GM12878 (cell line): Measurements from ENCODE around the gene XPO5. TPM values are rescaled to one million over a fixed set of nuclear protein-coding genes. Genes with fewer than 3 reads are reported as not detected.

ENCODE experiments used
- EED ChIP-seq: sonication (generic); IDR thresholded peaks from 2 replicates; pipeline ENCODE4 v1.6.1; 2016; ENCODE audit warnings: antibody characterized with exemption, low read depth
- EZH2 ChIP-seq: IDR thresholded peaks from 2 replicates; pipeline ENCODE4 v1.6.1; 2012; ENCODE audit warnings: low read depth, mild to moderate bottlenecking, control low read depth, inconsistent platforms, low read length, borderline replicate concordance; ENCODE audit not compliant: control insufficient read depth
- GATAD2B ChIP-seq: fragments of 450-650 bp; conservative IDR thresholded peaks from 2 replicates; pipeline ENCODE4 v1.6.1; 2017; ENCODE audit warnings: low read depth, mild to moderate bottlenecking, moderate library complexity
- KLF5 ChIP-seq: fragments of 450-650 bp; IDR thresholded peaks from 2 replicates; pipeline ENCODE4 v1.6.1; 2014; ENCODE audit warnings: mild to moderate bottlenecking; ENCODE audit not compliant: partially characterized antibody
- LARP7 ChIP-seq: fragments of 450-650 bp; IDR thresholded peaks from 2 replicates; pipeline ENCODE4 v1.6.1; 2017; ENCODE audit warnings: mild to moderate bottlenecking
- MTA2 ChIP-seq: fragments of 450-650 bp; IDR thresholded peaks from 2 replicates; pipeline ENCODE4 v1.6.1; 2016; ENCODE audit warnings: low read depth, mild to moderate bottlenecking, moderate library complexity
- MYC ChIP-seq: IDR thresholded peaks from 2 replicates; pipeline ENCODE4 v1.6.1; 2011; ENCODE audit warnings: mild to moderate bottlenecking, low read length, moderate library complexity, inconsistent platforms; ENCODE audit not compliant: insufficient read depth, insufficient replicate concordance, insufficient read length, severe bottlenecking
- NBN ChIP-seq: fragments of 450-650 bp; IDR thresholded peaks from 2 replicates; pipeline ENCODE4 v1.6.1; 2016
- NR2C1 ChIP-seq: fragments of 450-650 bp; IDR thresholded peaks from 2 replicates; pipeline ENCODE4 v1.6.1; 2017; ENCODE audit warnings: antibody characterized with exemption, mild to moderate bottlenecking, moderate library complexity
- NR2F1 ChIP-seq: fragments of 450-650 bp; conservative IDR thresholded peaks from 2 replicates; pipeline ENCODE4 v1.6.1; 2017; ENCODE audit warnings: mild to moderate bottlenecking
- PAX8 ChIP-seq: fragments of 450-650 bp; IDR thresholded peaks from 2 replicates; pipeline ENCODE4 v1.6.1; 2017; ENCODE audit warnings: mild to moderate bottlenecking, moderate library complexity
- POLR2A ChIP-seq: IDR thresholded peaks from 2 replicates; pipeline ENCODE4 v1.6.1; 2011; ENCODE audit warnings: low read depth, mild to moderate bottlenecking, low read length
- RELA ChIP-seq: fragments of 450-650 bp; IDR thresholded peaks from 2 replicates; pipeline ENCODE4 v1.8.0; 2014; ENCODE audit warnings: borderline replicate concordance; ENCODE audit not compliant: partially characterized antibody
- SREBF1 ChIP-seq: IDR thresholded peaks from 2 replicates; pipeline ENCODE4 v1.6.1; 2012; ENCODE audit warnings: mild to moderate bottlenecking, low read length
- TARDBP ChIP-seq: IDR thresholded peaks from 2 replicates; pipeline ENCODE4 v1.6.1; 2016; ENCODE audit warnings: borderline replicate concordance
- TCF3 ChIP-seq: IDR thresholded peaks from 2 replicates; pipeline ENCODE4 v1.6.1; 2012; ENCODE audit warnings: low read depth, mild to moderate bottlenecking, low read length, borderline replicate concordance; ENCODE audit not compliant: insufficient read depth
- ZBED1 ChIP-seq: IDR thresholded peaks from 2 replicates; pipeline ENCODE4 v1.6.1; 2016; ENCODE audit warnings: borderline replicate concordance
- ZNF207 ChIP-seq: fragments of 450-650 bp; IDR thresholded peaks from 2 replicates; pipeline ENCODE4 v1.6.1; 2014; ENCODE audit warnings: antibody characterized with exemption, mild to moderate bottlenecking, borderline replicate concordance
- ZNF274 ChIP-seq: IDR thresholded peaks from one replicate; pipeline ENCODE4 v1.8.0; 2011; ENCODE audit not compliant: insufficient read length, insufficient read depth
- polyA plus RNA-seq, 11 experiments: library from polyadenylated mRNA; depleted of rRNA in 4 of 11; unstranded in 6 of 11; stranded (reverse) in 5 of 11; fragments of >200 nt; fragmentation: Nextera tagmentation in 4 of 11; fragmentation: Illumina TruSeq in 1 of 11; extraction: Ambion mirVana in 4 of 11; extraction: Trizol in 1 of 11; gene quantifications; 1 replicate in 1 of 11; 2 replicates in 10 of 11; pipeline versions ENCODE4 v1.2.1 to v1.2.3, GENCODE V29; 2011 to 2016; ENCODE audit warnings: inconsistent platforms in 2 of 11, missing spikeins in 2 of 11, low read depth in 1 of 11
- total RNA-seq, 4 experiments: library from RNA; depleted of rRNA in 3 of 4; stranded (reverse); fragments of >200 nt in 3 of 4; fragmentation: Illumina TruSeq in 1 of 4; extraction: Trizol in 1 of 4; gene quantifications; 2 replicates each; pipeline versions ENCODE4 v1.2.1 to v1.2.3, GENCODE V29; 2013 to 2021
- TF ChIP-seq, protein P1 (sequence below): fragments of 450-650 bp; IDR thresholded peaks from 2 replicates; pipeline ENCODE4 v1.6.1; 2018; ENCODE audit warnings: borderline replicate concordance, mild to moderate bottlenecking; ENCODE audit not compliant: partially characterized antibody
- TF ChIP-seq, protein P2 (sequence below): IDR thresholded peaks from 2 replicates; pipeline ENCODE4 v1.6.1; 2012; ENCODE audit warnings: low read depth, low read length, improper control_type of control experiment
- TF ChIP-seq, protein P3 (sequence below): fragments of 450-650 bp; formaldehyde crosslinking; IDR thresholded peaks from 2 replicates; pipeline ENCODE4 v1.4.0; 2022; ENCODE audit warnings: mild to moderate bottlenecking, moderate library complexity
- TF ChIP-seq, protein P4 (sequence below): fragments of 450-650 bp; IDR thresholded peaks from 2 replicates; pipeline ENCODE4 v1.6.1; 2017; ENCODE audit warnings: antibody characterized with exemption, mild to moderate bottlenecking, moderate library complexity

The XPO5 gene
- total and polyA plus RNA-seq, 10 of the 15 experiments (the other 5 are each of a cell fraction or from before 2014, with no cell fraction given), result 11.3 to 76.0 (median 41.6) TPM

GRCh38 chr6:43541774-43542471 is 33.9 kb downstream of the XPO5 start (continued):
- TF ChIP-seq, protein P1, sequence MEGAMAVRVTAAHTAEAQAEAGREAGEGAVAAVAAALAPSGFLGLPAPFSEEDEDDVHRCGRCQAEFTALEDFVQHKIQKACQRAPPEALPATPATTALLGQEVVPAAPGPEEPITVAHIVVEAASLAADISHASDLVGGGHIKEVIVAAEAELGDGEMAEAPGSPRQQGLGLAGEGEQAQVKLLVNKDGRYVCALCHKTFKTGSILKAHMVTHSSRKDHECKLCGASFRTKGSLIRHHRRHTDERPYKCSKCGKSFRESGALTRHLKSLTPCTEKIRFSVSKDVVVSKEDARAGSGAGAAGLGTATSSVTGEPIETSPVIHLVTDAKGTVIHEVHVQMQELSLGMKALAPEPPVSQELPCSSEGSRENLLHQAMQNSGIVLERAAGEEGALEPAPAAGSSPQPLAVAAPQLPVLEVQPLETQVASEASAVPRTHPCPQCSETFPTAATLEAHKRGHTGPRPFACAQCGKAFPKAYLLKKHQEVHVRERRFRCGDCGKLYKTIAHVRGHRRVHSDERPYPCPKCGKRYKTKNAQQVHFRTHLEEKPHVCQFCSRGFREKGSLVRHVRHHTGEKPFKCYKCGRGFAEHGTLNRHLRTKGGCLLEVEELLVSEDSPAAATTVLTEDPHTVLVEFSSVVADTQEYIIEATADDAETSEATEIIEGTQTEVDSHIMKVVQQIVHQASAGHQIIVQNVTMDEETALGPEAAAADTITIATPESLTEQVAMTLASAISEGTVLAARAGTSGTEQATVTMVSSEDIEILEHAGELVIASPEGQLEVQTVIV, result no peak
- TF ChIP-seq LARP7 (no peak), ZNF274 (no peak), TARDBP (no peak), ZBED1 (no peak), KLF5 (no peak), NR2F1 (peak; percentile 92), ZNF207 (no peak), MTA2 (no peak), EZH2 (no peak), NBN (no peak), NR2C1 (0 out of 2 replicates have a peak, but pooled peaks have one; percentile 2), TCF3 (no peak), EED (no peak), RELA (no peak), PAX8 (no peak), SREBF1 (no peak), GATAD2B (no peak), MYC (no peak), POLR2A (no peak)
- TF ChIP-seq, protein P2, sequence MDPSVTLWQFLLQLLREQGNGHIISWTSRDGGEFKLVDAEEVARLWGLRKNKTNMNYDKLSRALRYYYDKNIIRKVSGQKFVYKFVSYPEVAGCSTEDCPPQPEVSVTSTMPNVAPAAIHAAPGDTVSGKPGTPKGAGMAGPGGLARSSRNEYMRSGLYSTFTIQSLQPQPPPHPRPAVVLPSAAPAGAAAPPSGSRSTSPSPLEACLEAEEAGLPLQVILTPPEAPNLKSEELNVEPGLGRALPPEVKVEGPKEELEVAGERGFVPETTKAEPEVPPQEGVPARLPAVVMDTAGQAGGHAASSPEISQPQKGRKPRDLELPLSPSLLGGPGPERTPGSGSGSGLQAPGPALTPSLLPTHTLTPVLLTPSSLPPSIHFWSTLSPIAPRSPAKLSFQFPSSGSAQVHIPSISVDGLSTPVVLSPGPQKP, result no peak
- TF ChIP-seq, protein P3, sequence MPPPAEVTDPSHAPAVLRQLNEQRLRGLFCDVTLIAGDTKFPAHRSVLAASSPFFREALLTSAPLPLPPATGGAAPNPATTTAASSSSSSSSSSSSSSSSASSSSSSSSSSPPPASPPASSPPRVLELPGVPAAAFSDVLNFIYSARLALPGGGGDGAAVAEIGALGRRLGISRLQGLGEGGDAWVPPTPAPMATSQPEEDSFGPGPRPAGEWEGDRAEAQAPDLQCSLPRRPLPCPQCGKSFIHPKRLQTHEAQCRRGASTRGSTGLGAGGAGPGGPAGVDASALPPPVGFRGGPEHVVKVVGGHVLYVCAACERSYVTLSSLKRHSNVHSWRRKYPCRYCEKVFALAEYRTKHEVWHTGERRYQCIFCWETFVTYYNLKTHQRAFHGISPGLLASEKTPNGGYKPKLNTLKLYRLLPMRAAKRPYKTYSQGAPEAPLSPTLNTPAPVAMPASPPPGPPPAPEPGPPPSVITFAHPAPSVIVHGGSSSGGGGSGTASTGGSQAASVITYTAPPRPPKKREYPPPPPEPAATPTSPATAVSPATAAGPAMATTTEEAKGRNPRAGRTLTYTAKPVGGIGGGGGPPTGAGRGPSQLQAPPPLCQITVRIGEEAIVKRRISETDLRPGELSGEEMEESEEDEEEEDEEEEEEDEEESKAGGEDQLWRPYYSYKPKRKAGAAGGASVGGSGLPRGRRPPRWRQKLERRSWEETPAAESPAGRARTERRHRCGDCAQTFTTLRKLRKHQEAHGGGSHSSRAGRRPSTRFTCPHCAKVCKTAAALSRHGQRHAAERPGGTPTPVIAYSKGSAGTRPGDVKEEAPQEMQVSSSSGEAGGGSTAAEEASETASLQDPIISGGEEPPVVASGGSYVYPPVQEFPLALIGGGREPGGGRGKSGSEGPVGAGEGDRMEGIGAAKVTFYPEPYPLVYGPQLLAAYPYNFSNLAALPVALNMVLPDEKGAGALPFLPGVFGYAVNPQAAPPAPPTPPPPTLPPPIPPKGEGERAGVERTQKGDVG (CRISPR knock-in tag), result no peak
- TF ChIP-seq, protein P4, sequence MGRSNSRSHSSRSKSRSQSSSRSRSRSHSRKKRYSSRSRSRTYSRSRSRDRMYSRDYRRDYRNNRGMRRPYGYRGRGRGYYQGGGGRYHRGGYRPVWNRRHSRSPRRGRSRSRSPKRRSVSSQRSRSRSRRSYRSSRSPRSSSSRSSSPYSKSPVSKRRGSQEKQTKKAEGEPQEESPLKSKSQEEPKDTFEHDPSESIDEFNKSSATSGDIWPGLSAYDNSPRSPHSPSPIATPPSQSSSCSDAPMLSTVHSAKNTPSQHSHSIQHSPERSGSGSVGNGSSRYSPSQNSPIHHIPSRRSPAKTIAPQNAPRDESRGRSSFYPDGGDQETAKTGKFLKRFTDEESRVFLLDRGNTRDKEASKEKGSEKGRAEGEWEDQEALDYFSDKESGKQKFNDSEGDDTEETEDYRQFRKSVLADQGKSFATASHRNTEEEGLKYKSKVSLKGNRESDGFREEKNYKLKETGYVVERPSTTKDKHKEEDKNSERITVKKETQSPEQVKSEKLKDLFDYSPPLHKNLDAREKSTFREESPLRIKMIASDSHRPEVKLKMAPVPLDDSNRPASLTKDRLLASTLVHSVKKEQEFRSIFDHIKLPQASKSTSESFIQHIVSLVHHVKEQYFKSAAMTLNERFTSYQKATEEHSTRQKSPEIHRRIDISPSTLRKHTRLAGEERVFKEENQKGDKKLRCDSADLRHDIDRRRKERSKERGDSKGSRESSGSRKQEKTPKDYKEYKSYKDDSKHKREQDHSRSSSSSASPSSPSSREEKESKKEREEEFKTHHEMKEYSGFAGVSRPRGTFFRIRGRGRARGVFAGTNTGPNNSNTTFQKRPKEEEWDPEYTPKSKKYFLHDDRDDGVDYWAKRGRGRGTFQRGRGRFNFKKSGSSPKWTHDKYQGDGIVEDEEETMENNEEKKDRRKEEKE, result no peak
